Thymus (tissue), 2 donors: ENCODE measurements around the gene SPRR2G. TPM values are rescaled to one million over a fixed set of nuclear protein-coding genes. Genes with fewer than 3 reads are reported as not detected.

Experiments used
- polyA plus RNA-seq: library from polyadenylated mRNA; stranded (reverse); fragments of 200-250 nt; gene quantifications from one replicate; pipeline ENCODE4 v1.2.3, GENCODE V29; 2013
- total RNA-seq: library from RNA; stranded (reverse); fragments of 120-200 nt; gene quantifications from one replicate; pipeline ENCODE4 v1.2.4, GENCODE V29; 2013
- donor health status: healthy.

Gene SPRR2G
- total and polyA plus RNA-seq, 2 donors: 0.19 to 14.7 TPM

Other genes starting within 250 kb of the SPRR2G start
- gene IVL, start 242.3 kb downstream of the SPRR2G start, total RNA-seq: 0.57 TPM
- 16.6 TPM for gene IVL, start 242.3 kb downstream of the SPRR2G start, polyA plus RNA-seq
- not detected for gene SPRR5, start 203.7 kb downstream of the SPRR2G start, total RNA-seq
- 0.37 TPM for gene SPRR5, start 203.7 kb downstream of the SPRR2G start, polyA plus RNA-seq
- not detected for gene SPRR4, start 180.2 kb downstream of the SPRR2G start, total RNA-seq
- 2.1 TPM for gene SPRR4, start 180.2 kb downstream of the SPRR2G start, polyA plus RNA-seq
- gene SPRR1A, start 166.8 kb downstream of the SPRR2G start, total RNA-seq: not detected
- gene SPRR1A, start 166.8 kb downstream of the SPRR2G start, polyA plus RNA-seq: 41.1 TPM
- 0.28 TPM for gene SPRR3, start 149.1 kb downstream of the SPRR2G start, total RNA-seq
- 9.7 TPM for gene SPRR3, start 149.1 kb downstream of the SPRR2G start, polyA plus RNA-seq
- 1.2 TPM for gene SPRR1B, start 119.7 kb downstream of the SPRR2G start, total RNA-seq
- gene SPRR1B, start 119.7 kb downstream of the SPRR2G start, polyA plus RNA-seq: 132 TPM
- gene SPRR2D, start 109.8 kb downstream of the SPRR2G start, total RNA-seq: 0.19 TPM
- 36.9 TPM for gene SPRR2D, start 109.8 kb downstream of the SPRR2G start, polyA plus RNA-seq
- 0.28 TPM for gene SPRR2A, start 93.4 kb downstream of the SPRR2G start, total RNA-seq
- gene SPRR2A, start 93.4 kb downstream of the SPRR2G start, polyA plus RNA-seq: 6.5 TPM
- gene SPRR2B, start 79.3 kb downstream of the SPRR2G start, total RNA-seq: not detected
- 3.1 TPM for gene SPRR2B, start 79.3 kb downstream of the SPRR2G start, polyA plus RNA-seq
- not detected for gene SPRR2E, start 56.4 kb downstream of the SPRR2G start, total RNA-seq
- 14.2 TPM for gene SPRR2E, start 56.4 kb downstream of the SPRR2G start, polyA plus RNA-seq
- 0.09 TPM for gene SPRR2F, start 37.4 kb downstream of the SPRR2G start, total RNA-seq
- 0.94 TPM for gene SPRR2F, start 37.4 kb downstream of the SPRR2G start, polyA plus RNA-seq
- not detected for gene LELP1, start 52.5 kb upstream of the SPRR2G start, total RNA-seq
- gene LELP1, start 52.5 kb upstream of the SPRR2G start, polyA plus RNA-seq: 0.11 TPM
- gene PRR9, start 66.7 kb upstream of the SPRR2G start, total RNA-seq: 0.33 TPM
- gene PRR9, start 66.7 kb upstream of the SPRR2G start, polyA plus RNA-seq: 3.1 TPM
- 0.33 TPM for gene LORICRIN, start 108.8 kb upstream of the SPRR2G start, total RNA-seq
- 8.6 TPM for gene LORICRIN, start 108.8 kb upstream of the SPRR2G start, polyA plus RNA-seq
- gene PGLYRP3, start 162.1 kb upstream of the SPRR2G start, total RNA-seq: 0.14 TPM
- gene PGLYRP3, start 162.1 kb upstream of the SPRR2G start, polyA plus RNA-seq: 0.94 TPM
- 1.3 TPM for gene PGLYRP4, start 198.0 kb upstream of the SPRR2G start, total RNA-seq
- gene PGLYRP4, start 198.0 kb upstream of the SPRR2G start, polyA plus RNA-seq: 6.1 TPM
- 281 TPM for gene S100A9, start 207.0 kb upstream of the SPRR2G start, total RNA-seq
- gene S100A9, start 207.0 kb upstream of the SPRR2G start, polyA plus RNA-seq: 1,119 TPM
- gene S100A12, start 224.7 kb upstream of the SPRR2G start, total RNA-seq: 35.8 TPM
- gene S100A12, start 224.7 kb upstream of the SPRR2G start, polyA plus RNA-seq: 29.1 TPM
- gene S100A8, start 240.2 kb upstream of the SPRR2G start, total RNA-seq: 291 TPM
- gene S100A8, start 240.2 kb upstream of the SPRR2G start, polyA plus RNA-seq: 754 TPM